Nucleus accumbens (tissue), 56 donors: ENCODE results near the gene SYNE1.

ENCODE experiments used
- DNase-seq, 56 donors: peaks; one replicate each; lab custom pipeline; 2025; lab: John Stamatoyannopoulos, UW

The SYNE1 gene

GRCh38 chr6:152212437-152212836, 424.7 kb downstream of the SYNE1 start:
- DNase-seq = no peak

GRCh38 chr6:152209211-152209610, 428.0 kb downstream of the SYNE1 start:
- DNase-seq = no peak

DNA sequence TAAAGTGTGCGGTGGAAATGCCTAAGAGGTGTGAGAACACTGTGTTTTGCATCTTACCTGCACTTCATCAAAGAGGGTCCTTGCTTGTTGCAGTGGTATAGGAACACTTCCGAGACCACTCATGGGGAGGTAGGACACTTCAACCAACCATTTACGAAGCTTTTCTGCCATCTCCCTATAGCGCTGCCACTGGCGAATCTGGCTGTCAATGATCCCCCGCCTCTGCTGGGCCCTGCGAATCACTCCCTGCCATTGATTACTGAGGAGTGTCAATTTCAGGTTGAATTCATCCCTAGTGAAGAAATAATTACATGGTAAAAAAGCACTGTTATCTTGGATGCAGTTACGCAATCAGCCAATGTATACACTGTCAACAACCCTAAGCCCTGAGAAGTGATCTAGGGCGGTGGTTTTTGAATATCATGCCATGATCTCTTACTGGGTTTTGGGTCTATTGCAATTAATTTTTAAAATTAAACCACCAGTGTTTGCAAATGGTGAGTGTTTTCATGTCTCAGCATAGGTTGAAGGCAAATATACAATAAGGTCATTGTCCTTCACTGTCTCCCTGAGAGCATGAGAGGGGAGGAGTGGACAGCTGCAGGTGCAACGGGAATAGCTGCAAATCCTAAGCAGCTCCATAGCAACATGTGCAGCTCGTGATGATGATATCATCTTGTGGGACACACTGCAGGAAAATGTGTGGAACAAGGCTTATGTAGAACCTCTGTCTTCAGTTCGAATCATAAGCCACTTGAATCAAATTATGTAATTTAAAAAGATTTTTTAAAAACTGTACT, 429.0 kb downstream of the SYNE1 start:
- peak in 2 of 56 donors; percentile 2 to 6 for DNase-seq

DNA sequence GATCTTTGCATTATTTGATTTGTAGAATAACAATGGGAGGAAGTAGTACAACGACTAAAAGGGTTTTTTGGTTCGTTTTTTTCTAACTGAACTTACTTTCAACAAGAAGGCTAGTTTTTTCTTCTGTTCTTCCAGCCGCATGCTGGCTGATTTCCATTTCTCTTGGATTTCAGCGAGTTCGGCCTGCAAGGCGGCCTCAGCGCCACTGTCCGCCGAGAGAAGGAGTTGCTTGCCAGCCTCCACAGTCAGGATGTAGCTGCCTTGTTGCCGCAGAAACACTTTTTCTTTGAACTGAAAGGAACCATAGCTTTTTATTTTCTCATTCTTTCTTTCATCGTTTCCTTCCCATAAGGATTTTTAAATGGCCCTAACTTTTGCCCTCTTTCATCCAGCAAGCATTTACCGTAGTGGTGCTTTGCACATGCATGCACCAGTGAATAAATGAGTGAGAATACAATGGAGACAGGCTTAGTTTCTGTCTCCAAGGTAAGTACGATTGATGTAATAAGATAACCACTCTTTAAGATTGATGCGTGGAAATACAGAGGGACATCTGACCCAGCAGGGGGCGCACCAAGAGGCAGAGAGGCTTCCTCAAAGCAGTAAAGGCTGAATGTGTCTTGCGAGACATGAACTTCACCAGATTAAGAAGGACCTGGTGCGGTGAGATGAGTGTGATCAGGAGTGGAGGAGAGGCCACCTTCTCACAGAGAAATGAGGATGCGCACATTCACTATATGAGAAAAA, 430.9 kb downstream of the SYNE1 start:
- peak in 11 of 56 donors; percentile 1 to 21 (median 5) for DNase-seq

DNA sequence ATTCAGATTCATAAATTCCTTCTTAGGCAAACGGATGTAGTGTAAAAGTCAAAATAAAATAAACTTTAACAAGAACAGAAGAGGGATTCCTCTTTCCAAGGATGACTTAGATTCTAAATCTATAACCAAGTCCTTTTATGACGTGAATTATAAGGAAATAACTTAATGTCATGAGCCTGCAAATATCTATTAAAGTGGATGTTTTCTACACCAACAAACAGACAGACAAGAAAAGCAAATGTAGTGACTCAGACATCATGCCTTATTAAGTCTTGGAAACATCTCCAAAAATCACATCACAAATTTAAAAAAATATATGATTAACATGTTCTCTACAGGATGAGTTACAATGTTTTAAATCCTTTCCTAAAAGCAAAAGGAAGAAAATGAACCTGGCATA, 432.6 kb downstream of the SYNE1 start:
- DNase-seq = no peak

GRCh38 chr6:152201120-152201519, 436.0 kb downstream of the SYNE1 start:
- DNase-seq = no peak

- no peak for DNase-seq
Measured at GRCh38 chr6:152195896-152196295, 441.3 kb downstream of the SYNE1 start.

- DNase-seq = no peak
Measured at GRCh38 chr6:152189736-152190135, 447.4 kb downstream of the SYNE1 start.

- DNase-seq = no peak
Measured at GRCh38 chr6:152188011-152188410, 449.2 kb downstream of the SYNE1 start.

GRCh38 chr6:152186840-152187239, 450.3 kb downstream of the SYNE1 start:
- no peak for DNase-seq

DNA sequence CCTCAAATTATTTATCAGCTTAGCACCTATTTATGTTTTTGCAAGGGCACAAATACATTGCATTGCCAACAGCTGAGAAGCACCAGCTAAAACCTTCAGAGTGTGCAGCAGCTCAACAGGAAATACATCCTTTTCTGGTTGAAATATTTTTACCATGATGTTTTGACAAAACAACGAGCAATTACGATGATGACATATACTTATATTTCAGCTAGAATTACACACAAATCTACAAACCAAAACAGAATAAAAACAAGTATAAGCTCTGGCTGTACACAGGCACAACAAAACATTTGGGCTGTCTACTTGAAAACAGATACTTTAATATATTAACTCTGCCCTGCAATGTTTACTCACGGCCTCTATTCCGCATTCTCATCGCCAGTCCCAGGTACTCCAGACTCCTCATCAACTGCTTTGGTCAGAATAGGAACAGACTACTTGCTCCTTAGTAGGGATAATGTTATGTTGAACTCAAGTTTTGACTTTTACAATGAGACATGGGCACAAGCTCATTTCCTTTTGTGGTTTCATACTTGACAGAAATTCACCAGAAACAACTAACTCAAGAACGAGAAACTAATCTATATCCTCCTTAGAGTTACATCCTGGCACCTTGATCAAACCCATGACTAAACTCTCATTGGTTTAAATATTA, 452.1 kb downstream of the SYNE1 start:
- DNase-seq = no peak

- no peak for DNase-seq
Measured at GRCh38 chr6:152184573-152184916, 452.6 kb downstream of the SYNE1 start.

- DNase-seq = no peak
Measured at GRCh38 chr6:152180601-152181000, 456.6 kb downstream of the SYNE1 start.

DNA sequence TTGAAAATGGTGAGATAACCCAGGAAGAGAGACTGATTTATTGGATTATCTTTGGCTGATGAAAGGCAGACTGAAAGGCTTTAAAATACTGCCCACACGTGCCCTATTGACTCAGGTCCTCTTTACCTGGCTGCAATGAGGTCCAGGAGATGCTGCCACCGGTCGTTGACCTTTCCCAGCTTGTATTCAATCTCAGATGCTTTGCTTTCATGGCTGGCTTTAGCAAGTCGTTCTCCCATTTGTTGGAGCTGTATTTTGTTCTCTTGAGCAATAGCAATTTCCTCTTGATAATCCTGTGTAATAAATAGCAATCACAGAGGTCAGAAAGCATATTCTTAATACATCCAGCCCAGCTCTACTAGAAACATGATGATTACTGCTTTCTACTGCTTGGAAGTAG, 460.9 kb downstream of the SYNE1 start:
- no peak for DNase-seq

DNA sequence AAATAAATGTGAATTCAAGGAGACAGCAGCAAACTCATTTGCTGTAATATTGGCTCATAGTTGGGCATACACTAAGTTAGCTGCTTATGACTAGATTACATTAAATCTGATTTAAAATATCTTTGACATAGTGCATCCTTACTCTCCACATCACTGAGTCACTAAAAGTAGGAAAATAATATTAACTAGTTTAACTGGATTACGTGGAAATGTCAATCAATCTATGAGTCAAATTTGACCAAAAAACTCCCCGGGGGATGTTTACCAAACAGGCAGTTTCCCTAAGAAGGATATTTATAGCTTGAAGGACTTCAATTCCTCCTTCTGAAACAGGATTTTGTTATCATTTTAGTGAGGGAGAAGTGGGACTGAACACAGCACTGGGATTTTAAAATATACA, 463.2 kb downstream of the SYNE1 start:
- DNase-seq = no peak

DNA sequence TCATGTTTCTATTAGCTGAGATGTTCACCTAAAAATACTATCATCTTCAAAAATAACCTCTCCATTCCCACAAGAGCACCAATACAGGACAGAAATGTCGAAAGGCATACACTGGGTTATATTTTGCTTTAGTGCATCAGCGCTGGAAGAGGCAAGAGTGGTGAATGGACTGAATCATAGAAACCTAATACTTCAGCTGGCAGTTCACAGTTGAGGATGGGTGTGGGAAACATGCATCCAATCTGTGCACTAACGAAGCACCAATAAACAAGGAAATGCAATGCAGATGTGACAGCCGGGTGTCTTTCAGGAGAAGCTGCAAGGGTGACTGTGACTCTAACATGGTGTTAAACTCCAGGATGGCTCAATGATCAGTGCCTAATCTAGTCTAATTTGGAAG, 463.8 kb downstream of the SYNE1 start:
- DNase-seq = no peak

DNA sequence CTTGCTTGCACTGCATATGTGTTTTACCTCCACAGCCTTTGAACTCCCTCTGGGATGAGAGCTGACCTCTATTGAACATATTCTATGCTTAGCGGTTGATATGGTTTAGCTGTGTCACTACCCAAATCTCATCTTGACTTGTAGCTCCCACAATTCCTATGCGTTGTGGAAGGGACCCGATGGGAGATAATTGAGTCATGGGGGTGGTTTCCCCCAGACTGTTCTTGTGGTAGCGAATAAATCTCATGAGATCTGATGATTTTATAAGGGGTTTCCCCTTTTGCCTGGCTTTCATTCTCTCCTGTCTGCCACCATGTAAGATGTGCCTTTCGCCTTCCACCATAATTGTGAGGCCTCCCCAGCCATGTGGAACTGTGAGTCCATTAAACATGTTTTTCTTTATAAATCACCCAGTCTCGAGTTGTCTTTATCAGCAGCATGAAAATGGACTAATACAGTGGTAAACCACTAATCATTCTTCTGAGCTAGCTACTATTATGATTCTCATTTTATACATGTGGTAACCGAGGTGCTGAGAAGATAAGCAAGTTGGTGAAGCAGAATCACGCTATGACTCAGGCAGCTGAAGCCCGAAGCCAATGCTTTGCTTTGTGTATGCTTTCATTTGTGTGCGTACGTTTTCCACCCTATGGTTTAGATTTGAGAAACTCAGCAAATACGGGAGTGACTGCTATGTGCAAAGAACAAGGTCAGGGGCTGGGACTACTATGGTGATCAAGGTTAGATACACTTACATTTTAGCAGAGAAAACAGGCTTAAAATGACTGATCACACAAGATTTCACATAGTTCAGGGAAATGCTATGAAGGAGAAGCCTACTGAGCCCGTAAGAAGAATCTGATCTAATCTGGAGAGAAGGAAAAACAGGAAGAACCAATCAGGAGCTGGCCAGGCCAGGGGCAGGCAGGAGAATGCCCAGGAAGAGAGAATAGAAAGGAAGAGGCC, 466.2 kb downstream of the SYNE1 start:
- no peak for DNase-seq

GRCh38 chr6:152170313-152170701, 466.9 kb downstream of the SYNE1 start:
- DNase-seq = no peak

GRCh38 chr6:152167641-152168603, 469.2 kb downstream of the SYNE1 start:
- DNase-seq = no peak
